NCI-H2196 treated with DMSO at 0.1 percent for 48 hours (cell line): ENCODE measurements around the gene CRYBA1.
"Not testable (repeated sequence)": the region's sequence is repeated elsewhere in the genome, so short reads cannot be mapped to it uniquely, and the experiment has no call there.

ENCODE experiments used
- DNase-seq: peaks from one replicate; lab custom pipeline; 2025; ENCODE audit not compliant: unreplicated experiment; lab: John Stamatoyannopoulos, UW

The CRYBA1 gene

DNA sequence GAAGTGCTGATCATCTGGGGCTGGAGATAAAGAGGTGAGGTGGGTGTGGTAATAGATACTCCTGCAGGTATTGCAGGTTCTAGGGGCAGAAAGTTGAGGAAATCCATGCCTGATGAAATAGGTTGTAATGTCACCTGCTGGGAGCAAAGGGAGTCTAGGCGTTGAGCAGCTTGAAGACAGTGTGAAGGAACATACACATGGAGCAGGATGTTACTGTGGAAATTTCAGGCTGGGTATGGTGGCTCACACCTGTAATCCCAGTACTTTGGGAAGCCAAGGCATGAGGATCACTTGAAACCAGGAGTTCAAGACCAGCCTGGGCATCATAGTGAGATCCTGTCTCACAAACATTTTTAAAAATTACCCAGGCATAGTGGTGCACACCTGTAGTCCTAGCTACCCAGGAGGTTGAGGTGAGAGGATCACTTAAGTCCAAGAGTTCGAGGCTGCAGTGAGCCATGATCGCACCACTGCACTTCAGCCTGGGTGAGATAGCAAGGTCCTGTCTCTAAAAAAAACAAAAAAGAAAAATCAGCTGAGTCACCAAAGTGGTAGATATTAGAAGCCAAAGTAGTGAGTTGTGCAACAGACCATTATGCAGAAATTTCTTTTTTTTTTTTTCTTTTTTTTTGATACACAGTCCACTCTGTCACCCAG lies 9.1 kb upstream of the CRYBA1 start:
- no peak for DNase-seq

DNA sequence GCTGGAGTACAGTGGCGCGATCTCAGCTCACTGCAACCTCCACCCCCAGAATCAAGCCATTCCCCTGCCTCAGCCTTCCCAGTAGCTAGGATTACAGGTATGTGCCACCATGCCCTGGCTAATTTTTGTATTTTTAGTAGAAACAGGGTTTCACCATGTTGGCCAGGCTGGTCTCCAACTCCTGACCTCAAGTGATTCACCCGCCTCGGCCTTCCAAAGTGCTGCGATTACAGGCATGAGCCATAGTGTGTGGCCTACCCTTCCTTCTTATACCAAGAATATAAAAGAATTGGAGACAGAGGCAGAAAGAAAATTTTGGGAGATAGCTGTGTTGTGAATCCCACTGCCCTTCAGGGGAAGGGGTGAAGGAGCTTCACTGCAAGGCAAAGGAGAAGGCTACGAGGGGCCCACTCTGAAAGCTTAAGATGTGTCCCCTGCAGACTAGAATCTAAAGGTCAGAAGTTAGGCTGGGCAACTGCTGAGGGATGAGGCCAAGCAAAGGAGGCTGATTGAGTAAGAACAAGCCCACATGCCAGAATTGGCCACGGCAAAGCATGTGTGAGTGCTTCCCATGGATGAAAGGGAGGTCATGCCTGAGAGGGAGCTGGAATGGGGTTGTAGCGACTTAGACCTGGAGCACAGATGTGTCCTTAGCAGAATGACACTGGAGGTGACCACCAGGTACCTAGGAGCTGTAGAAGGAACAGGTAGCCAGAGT lies 8.4 kb upstream of the CRYBA1 start:
- DNase-seq, result no peak

DNA sequence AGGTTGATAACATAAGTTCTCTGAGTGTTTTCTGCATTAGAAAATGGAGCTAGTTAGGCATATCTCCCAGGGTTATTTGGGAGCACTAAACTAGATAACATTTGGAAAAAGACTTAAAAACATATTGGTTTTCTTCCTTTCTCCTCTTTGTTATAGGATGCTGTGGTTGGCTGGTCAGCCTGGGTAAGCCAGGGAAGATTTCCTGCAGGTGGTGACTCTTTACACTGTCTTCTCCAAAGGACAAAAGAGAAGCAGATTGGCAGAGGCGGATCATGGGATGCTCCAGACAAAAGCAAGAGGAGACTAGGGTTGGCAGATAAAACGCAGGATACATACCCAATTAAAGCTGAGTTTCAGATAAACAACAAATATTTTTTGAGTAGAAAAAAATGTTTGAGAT lies 6.2 kb upstream of the CRYBA1 start:
- no peak for DNase-seq

DNA sequence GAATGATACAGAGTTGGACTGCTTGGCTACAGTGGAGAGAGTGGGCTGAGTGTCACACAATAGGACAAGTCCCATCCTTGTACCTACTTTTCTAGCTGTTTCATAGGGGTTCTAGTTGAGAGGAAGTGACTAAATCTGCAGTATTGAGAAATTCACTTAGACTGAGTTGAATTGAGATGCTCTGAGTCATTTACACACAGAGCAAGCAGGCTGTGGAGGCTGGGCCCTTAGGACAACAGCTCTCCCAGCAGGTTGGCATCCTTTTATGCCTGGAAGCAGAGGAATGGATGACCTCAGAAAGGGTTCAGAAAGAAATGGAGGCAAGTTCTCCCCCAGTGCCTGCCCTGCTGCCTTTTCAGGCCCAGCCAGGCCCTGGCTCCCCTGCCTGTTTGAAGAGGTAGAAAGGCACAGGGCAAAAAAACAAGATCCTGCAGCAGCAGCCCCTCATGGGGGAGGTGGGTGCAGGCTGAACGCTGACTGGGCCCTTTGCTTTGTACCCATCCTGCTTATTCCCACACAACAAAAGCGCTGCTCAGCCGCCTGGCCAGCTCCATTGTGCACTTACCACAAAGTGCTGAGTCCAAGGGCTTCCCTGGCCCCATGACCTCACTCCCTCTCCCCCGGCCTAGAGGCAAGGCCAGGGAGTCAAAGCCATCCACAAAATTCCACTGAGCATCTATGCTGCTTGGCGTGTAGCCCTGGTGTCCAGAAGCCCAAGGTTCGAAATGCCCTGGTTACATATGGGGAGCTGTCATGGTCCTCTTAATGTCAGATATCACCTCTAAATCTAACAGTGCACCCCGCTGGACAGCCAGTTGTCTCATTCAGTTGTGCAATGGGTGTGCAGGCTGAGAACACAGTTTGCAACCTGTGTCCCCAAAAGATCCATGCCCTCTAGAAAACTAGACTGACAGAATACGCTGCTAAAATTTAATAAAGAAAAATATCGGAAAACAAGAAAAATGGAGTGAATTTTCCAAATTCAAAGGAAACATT lies 5.4 kb upstream of the CRYBA1 start:
- no peak for DNase-seq

DNA sequence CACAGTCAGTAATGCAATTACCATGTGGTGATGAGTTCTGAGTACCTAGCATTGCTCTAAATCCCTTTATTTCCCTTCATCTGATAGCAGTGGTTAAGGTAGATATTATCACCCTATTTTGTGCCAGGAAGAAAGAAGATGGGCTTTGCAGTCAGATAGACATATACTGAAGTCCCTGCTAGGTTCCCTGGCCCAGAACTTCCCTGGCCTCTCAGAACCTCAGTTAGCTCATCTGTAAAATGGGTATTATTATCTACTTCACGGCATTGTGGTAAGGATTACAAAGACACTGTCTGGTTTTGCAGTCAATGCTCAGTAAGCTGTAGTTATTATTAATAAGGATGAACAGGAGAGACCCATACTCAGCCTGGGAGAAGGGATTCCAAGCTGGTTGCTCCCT lies 4.6 kb upstream of the CRYBA1 start:
- DNase-seq, result no peak

DNA sequence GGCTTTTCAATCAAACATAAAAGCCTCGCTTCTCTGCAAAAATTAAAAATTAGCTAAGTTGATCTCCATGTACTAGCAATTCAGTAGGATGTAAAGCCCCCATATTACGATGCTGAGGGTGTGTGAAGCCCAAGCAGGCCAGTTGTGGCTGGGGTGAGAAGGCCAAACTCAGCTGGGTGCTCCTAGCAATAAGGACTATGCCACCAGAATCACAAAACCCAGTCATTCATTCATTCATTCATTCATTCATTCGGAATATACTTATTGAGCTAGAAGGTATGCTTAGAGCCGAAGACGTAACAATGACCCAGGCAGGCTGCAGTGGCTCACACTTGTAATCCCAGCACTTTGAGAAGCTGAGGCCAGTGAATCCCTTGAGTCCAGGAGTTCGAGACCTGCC lies 3.9 kb upstream of the CRYBA1 start:
- no peak for DNase-seq

GRCh38 chr17:29243792-29244191 lies 2.9 kb upstream of the CRYBA1 start:
- no peak for DNase-seq

DNA sequence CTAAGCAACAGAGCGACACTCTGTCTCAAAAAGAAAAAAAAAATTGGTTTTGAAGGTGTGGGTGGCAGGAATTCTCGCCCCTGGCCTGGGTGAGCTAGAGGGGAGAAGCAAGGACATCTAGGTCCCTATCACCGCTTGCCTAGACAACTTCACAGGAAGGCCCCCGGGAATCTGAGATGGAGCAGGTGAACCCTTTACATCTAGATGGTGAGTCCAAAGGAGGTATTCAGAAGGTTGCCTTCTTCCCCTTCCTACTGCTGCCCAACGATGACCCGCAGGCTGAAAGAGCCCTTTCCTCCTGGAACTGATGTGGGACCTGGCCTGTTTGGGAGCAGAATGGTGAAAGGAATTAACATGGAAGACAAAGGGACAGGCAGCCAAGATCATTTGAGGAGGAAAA lies 1.3 kb upstream of the CRYBA1 start:
- DNase-seq, result no peak

GRCh38 chr17:29247219-29247618 lies 560 bp downstream of the CRYBA1 start:
- DNase-seq, result no peak

- no peak for DNase-seq
Measured at GRCh38 chr17:29248845-29249244, 2.2 kb downstream of the CRYBA1 start.

DNA sequence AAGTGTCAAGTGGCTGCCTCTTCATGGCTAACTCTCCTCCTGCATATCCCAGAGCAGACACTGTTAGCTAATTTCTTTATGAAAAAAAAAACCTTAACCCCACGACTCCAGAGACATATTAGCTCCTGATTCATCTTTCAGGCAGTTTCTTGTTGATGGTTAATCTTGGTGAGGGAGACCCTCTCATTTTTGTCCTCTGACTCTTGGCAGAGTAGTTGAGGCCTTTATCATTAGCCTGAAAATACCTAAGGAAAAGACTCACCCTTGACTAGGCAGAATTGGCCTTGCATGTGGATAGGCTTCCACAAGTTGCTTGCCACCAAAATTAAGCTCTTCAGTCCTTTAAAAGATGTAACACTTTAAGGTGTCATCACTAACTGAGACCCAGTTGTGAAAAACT lies 4.0 kb downstream of the CRYBA1 start:
- no peak for DNase-seq

DNA sequence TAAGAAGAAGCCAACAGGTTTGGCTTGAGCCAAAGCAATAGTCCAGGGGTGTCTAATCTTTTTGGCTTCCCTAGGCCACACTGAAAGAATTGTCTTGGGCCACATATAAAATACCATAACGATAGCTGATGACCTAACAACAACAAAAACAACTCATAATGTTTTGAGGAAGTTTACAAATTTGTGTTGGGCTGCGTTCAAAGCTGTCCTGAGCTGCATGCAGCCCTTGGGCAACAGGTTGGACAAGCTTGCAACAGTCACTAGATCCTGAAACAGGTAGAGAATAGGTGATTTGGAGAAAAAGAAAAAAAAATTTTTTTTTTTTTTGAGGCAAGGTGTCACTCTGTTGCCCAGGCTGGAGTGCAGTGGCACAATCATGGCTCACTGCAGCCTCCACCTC lies 4.5 kb downstream of the CRYBA1 start:
- DNase-seq, result no peak

- DNase-seq, result no peak
Measured at GRCh38 chr17:29252101-29252791, 5.6 kb downstream of the CRYBA1 start.

GRCh38 chr17:29253037-29253436 lies 6.4 kb downstream of the CRYBA1 start:
- no peak for DNase-seq

- no peak for DNase-seq
Measured at GRCh38 chr17:29255926-29256522, 9.4 kb downstream of the CRYBA1 start.

GRCh38 chr17:29256735-29257466 lies 10.2 kb downstream of the CRYBA1 start:
- no peak for DNase-seq

DNA sequence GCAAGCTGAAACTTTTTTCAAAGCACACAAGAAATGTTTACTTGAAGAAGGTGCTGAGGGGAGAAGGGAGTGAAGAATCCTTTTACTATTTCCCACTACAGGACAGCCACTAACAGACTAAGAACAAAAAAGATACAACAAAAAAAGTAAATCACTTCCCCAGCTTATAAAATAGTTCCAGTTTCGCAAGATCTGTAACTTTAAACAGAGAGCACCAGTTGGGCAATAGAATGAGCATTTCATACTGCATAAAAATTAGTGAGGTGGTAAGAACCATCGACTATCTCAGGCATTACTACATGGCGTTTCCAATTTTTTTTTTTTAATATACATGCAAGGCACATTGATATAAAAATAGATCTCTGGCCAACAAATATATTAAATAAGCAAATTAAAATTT lies 11.1 kb downstream of the CRYBA1 start:
- DNase-seq, result no peak

- no peak for DNase-seq
Measured at GRCh38 chr17:29263916-29264315, 17.3 kb downstream of the CRYBA1 start.

GRCh38 chr17:29271980-29272379 lies 25.3 kb downstream of the CRYBA1 start:
- DNase-seq, result not testable (repeated sequence)

- DNase-seq, result no peak
Measured at GRCh38 chr17:29273924-29274323, 27.3 kb downstream of the CRYBA1 start.
